Measurements from ENCODE around the gene NAA10. TPM values are rescaled to one million over a fixed set of nuclear protein-coding genes. Genes with fewer than 3 reads are reported as not detected.
A peak's percentile ranks its signal among the peaks of the same experiment; 100 is the strongest.

The NAA10 gene
- total RNA-seq, 4 donors from 2014 or later = 29.9 to 57.2 (median 47.4) TPM

GRCh38 chrX:153945956-153946943 is 11.4 kb upstream of the NAA10 start:
- in situ Hi-C loops (cut with MboI; ENCODE audit: low pct_ligation_motif_present in 1 of 4, low pct_unique_long_range_greater_than_20kb in 1 of 4, low sequenced_read_pairs in 3 of 4) = loop anchor here in 1 of 4 donors (25.0 kb wide), 2 partner anchors 159 to 984 kb away; partner anchors contain the start of genes IDH3G, SRPK3 and SSR4
- H3K27me3 ChIP-seq = no peaks in the 10 kb centered on the region
- no peak overlapping the region for H3K4me3 ChIP-seq
- no peak for TF ChIP-seq POLR2A (IDR thresholded peaks at IDR 0.05)
- no peak for TF ChIP-seq EP300 (IDR thresholded peaks at IDR 0.05; ENCODE audit: low read depth)
- TF ChIP-seq CTCF (IDR thresholded peaks at IDR 0.05) = no peak
- no peak for TF ChIP-seq POLR2AphosphoS5 (IDR thresholded peaks at IDR 0.05)
- peak overlapping the region; percentile 24 to 71 (median 52) for H3K27ac ChIP-seq
- no peak for DNase-seq
- 89% methylated on average over 24 of the region's 24 CpGs; no CpG with 5 or more reads in 1 of the 2 donors for WGBS, 2 donors (ENCODE audit: low coverage in 1 of 2)
- H3K9me3 ChIP-seq = no peaks in the 10 kb centered on the region
- intact Hi-C loops (cut with DNase I; ENCODE audit: low total_unique reads) = no loop called here
- H3K4me1 ChIP-seq = peaks cover 0 to 12% (median 0%) of the 10 kb centered on the region in 4 donors
- H3K36me3 ChIP-seq = no peaks in the 10 kb centered on the region

- H3K4me3 ChIP-seq = peak overlapping the region in 2 of 4 donors; percentile 23 to 42
- no peak for DNase-seq
- H3K4me1 ChIP-seq = peaks cover 0 to 10% (median 0%) of the 10 kb centered on the region in 4 donors
- no peaks in the 10 kb centered on the region for H3K27me3 ChIP-seq
- no peaks in the 10 kb centered on the region for H3K36me3 ChIP-seq
- H3K27ac ChIP-seq = peak overlapping the region in 3 of 4 donors; percentile 48 to 63 (median 51)
- in situ Hi-C loops (cut with MboI; ENCODE audit: low pct_ligation_motif_present in 1 of 4, low pct_unique_long_range_greater_than_20kb in 1 of 4, low sequenced_read_pairs in 3 of 4) (loop anchor here in 1 of 4 donors (25.0 kb wide), 2 partner anchors 157 to 982 kb away; partner anchors contain the start of genes IDH3G, SRPK3 and SSR4), intact Hi-C loops (cut with DNase I; ENCODE audit: low total_unique reads) (no loop called here)
- TF ChIP-seq EP300 (IDR thresholded peaks at IDR 0.05; ENCODE audit: low read depth) (no peak), POLR2AphosphoS5 (IDR thresholded peaks at IDR 0.05) (no peak), CTCF (IDR thresholded peaks at IDR 0.05) (no peak), POLR2A (IDR thresholded peaks at IDR 0.05) (no peak)
- no peaks in the 10 kb centered on the region for H3K9me3 ChIP-seq
- WGBS, 2 donors (ENCODE audit: low coverage in 1 of 2) = 51% methylated on average over 3 of the region's 6 CpGs; no CpG with 5 or more reads in 1 of the 2 donors
Measured at GRCh38 chrX:153944800-153945150, 9.9 kb upstream of the NAA10 start.

- WGBS, 2 donors (ENCODE audit: low coverage in 1 of 2) = 42% methylated on average over 29 of the region's 31 CpGs; no CpG with 5 or more reads in 1 of the 2 donors
- H3K9me3 ChIP-seq = no peaks in the 10 kb centered on the region
- intact Hi-C loops (cut with DNase I; ENCODE audit: low total_unique reads) (no loop called here), in situ Hi-C loops (cut with MboI; ENCODE audit: low pct_ligation_motif_present in 1 of 4, low pct_unique_long_range_greater_than_20kb in 1 of 4, low sequenced_read_pairs in 3 of 4) (loop anchor here in 1 of 4 donors (25.0 kb wide), 2 partner anchors 157 to 982 kb away; partner anchors contain the start of genes IDH3G, SRPK3 and SSR4)
- TF ChIP-seq EP300 (IDR thresholded peaks at IDR 0.05; ENCODE audit: low read depth) (no peak), CTCF (IDR thresholded peaks at IDR 0.05) (no peak), POLR2A (IDR thresholded peaks at IDR 0.05) (no peak), POLR2AphosphoS5 (IDR thresholded peaks at IDR 0.05) (no peak)
- H3K4me3 ChIP-seq = peak within 1 kb of the TSS in 3 of 4 donors; percentile 21 to 42 (median 23)
- H3K27ac ChIP-seq = peak within 1 kb of the TSS; percentile 25 to 63 (median 50)
- H3K36me3 ChIP-seq = no peaks in the 10 kb centered on the region
- no peaks in the 10 kb centered on the region for H3K27me3 ChIP-seq
- H3K4me1 ChIP-seq = peaks cover 0 to 8% (median 0%) of the 10 kb centered on the region in 4 donors
- peak; percentile 61 for DNase-seq
Measured at GRCh38 chrX:153944140-153944799, 9.4 kb upstream of the NAA10 start, which contains the start of gene RENBP. Gene RENBP, minus strand, starts transcription at chrX:153944643. Its CDS starts 33 bp downstream, at chrX:153944610.
